GM12878 (cell line): ENCODE data around the gene ARHGEF16. TPM values are rescaled to one million over a fixed set of nuclear protein-coding genes. Genes with fewer than 3 reads are reported as not detected.
A peak's percentile ranks its signal among the peaks of the same experiment; 100 is the strongest.

ENCODE experiments used
- ATAC-seq: fragments of 200-7000 bp; cut with Tn5 transposase; 3 replicates; pipeline ENCODE4 v1.9.1; 2020; ENCODE audit warnings: mild to moderate bottlenecking, moderate library complexity
- BruUV-seq: library from RNA; stranded (reverse); fragments of 400-500 nt; replicated peaks from 2 replicates; lab custom pipeline; 2021; lab: Mats Ljungman, UMichigan
- CTCF ChIA-PET: fragments of 300-600 bp; sonication (Branson Sonifier 250); formaldehyde crosslinking; extraction: SDS; loops from one replicate; lab custom pipeline; 2021; ENCODE audit warnings: inconsistent platforms; lab: Yijun Ruan, JAX
- POLR2A ChIA-PET: fragments of 350-600 bp; formaldehyde crosslinking; extraction: SDS; loops from one replicate; lab custom pipeline; 2021; ENCODE audit warnings: inconsistent platforms; lab: Charles Lee
- RAD21 ChIA-PET: fragments of 300-600 bp; sonication (Branson Sonifier 250); formaldehyde crosslinking; loops from one replicate; lab custom pipeline; 2023; ENCODE audit warnings: antibody characterized with exemption; ENCODE audit not compliant: unreplicated experiment; lab: Charles Lee
- SMC1A ChIA-PET: fragments of 300-600 bp; sonication (Branson Sonifier 250); formaldehyde crosslinking; loops from one replicate; lab custom pipeline; 2023; ENCODE audit not compliant: unreplicated experiment, uncharacterized antibody; lab: Charles Lee
- DNase-seq: peaks from one replicate; pipeline ENCODE4 v3.0.0-alpha.2; 2011; ENCODE audit warnings: low read depth, low spot score
- FAIRE-seq: peaks from 3 replicates; lab custom pipeline; 2011; peaks lifted over from hg19 to GRCh38; lab: Jason Lieb, UNC
- H2AFZ ChIP-seq: 2 replicates; pipeline ENCODE4 v1.6.0; 2011; ENCODE audit warnings: low read depth, low read length, control low read depth; ENCODE audit not compliant: control insufficient read depth
- H3K27ac ChIP-seq: 2 replicates; pipeline ENCODE4 v1.5.1; 2011; ENCODE audit warnings: control low read depth; ENCODE audit not compliant: control insufficient read depth, insufficient read depth
- H3K27me3 ChIP-seq, 2 experiments: replicated peaks in 1 of 2; 2 replicates each; pipeline versions ENCODE4 v1.6.0 to v1.6.1; 2011; ENCODE audit warnings: low read length in 1 of 2; ENCODE audit not compliant: control insufficient read depth in 2 of 2, insufficient read depth in 2 of 2
- H3K36me3 ChIP-seq, 2 experiments: 2 replicates each; pipeline ENCODE4 v1.5.1; 2011; ENCODE audit warnings: low read length in 1 of 2; ENCODE audit not compliant: control insufficient read depth in 2 of 2, insufficient read depth in 2 of 2
- H3K4me1 ChIP-seq: 2 replicates; pipeline ENCODE4 v1.6.1; 2011; ENCODE audit warnings: mild to moderate bottlenecking, low read length, moderate library complexity, mixed read lengths; ENCODE audit not compliant: control insufficient read depth, insufficient read depth
- H3K4me2 ChIP-seq: 2 replicates; pipeline ENCODE4 v1.6.0; 2011; ENCODE audit warnings: control low read depth; ENCODE audit not compliant: control insufficient read depth, insufficient read depth
- H3K4me3 ChIP-seq: fragments of 200-600 bp; sonication (generic); 2 replicates; pipeline ENCODE4 v1.5.1; 2016
- H3K79me2 ChIP-seq: 2 replicates; pipeline ENCODE4 v1.6.0; 2011; ENCODE audit warnings: low read length; ENCODE audit not compliant: control insufficient read depth, insufficient read depth
- H3K9ac ChIP-seq: 2 replicates; pipeline ENCODE4 v1.8.0; 2011; ENCODE audit warnings: low read length, control low read depth, mixed read lengths; ENCODE audit not compliant: control insufficient read depth, insufficient read depth
- H3K9me3 ChIP-seq: replicated peaks from 3 replicates; pipeline ENCODE4 v1.5.1; 2011; ENCODE audit warnings: mild to moderate bottlenecking, low read length; ENCODE audit not compliant: control insufficient read depth, insufficient read depth
- H4K20me1 ChIP-seq: 2 replicates; pipeline ENCODE4 v1.6.0; 2011; ENCODE audit not compliant: control insufficient read depth, insufficient read depth
- CTCF ChIP-seq, 3 experiments: IDR thresholded peaks in 2 of 3; conservative IDR thresholded peaks in 1 of 3; 2 replicates each; pipeline ENCODE4 v1.5.1; 2011; ENCODE audit warnings: low read depth in 3 of 3, low read length in 3 of 3, mild to moderate bottlenecking in 3 of 3, control low read depth in 2 of 3, moderate library complexity in 2 of 3, inconsistent platforms in 1 of 3, mixed read lengths in 1 of 3; ENCODE audit not compliant: control insufficient read depth in 2 of 3, insufficient read depth in 1 of 3; ENCODE audit errors: extremely low read depth in 1 of 3
- STAT1 ChIP-seq: fragments of 450-650 bp; conservative IDR thresholded peaks from 2 replicates; pipeline ENCODE4 v1.6.1; 2014; ENCODE audit warnings: antibody characterized with exemption, mild to moderate bottlenecking
- WRNIP1 ChIP-seq: IDR thresholded peaks from 2 replicates; pipeline ENCODE4 v1.6.1; 2011; ENCODE audit warnings: low read depth, low read length, improper control_type of control experiment, borderline replicate concordance
- WGBS: methylation state at CpG from one replicate; pipeline ENCODE4 v1.1.6; 2016; ENCODE audit warnings: low lambda C conversion rate; ENCODE audit not compliant: insufficient replicate concordance, insufficient coverage; ENCODE audit errors: missing lambda C conversion rate; 5-methylcytosine and 5-hydroxymethylcytosine counted together
- in situ Hi-C: fragments of 300-500 bp; cut with MboI; formaldehyde crosslinking; loops from 9 replicates; pipeline ENCODE4 v1.14.3; 2018; ENCODE audit warnings: mixed read lengths
- intact Hi-C: fragments of 100-400 bp; cut with micrococcal nuclease; formaldehyde crosslinking; loops from one replicate; pipeline ENCODE4 v1.14.2; 2022; ENCODE audit not compliant: unreplicated experiment
- polyA plus RNA-seq, 11 experiments: library from polyadenylated mRNA; depleted of rRNA in 4 of 11; unstranded in 6 of 11; stranded (reverse) in 5 of 11; fragments of >200 nt; fragmentation: Nextera tagmentation in 4 of 11; fragmentation: Illumina TruSeq in 1 of 11; extraction: Ambion mirVana in 4 of 11; extraction: Trizol in 1 of 11; gene quantifications; 1 replicate in 1 of 11; 2 replicates in 10 of 11; pipeline versions ENCODE4 v1.2.1 to v1.2.3, GENCODE V29; 2011 to 2016; ENCODE audit warnings: inconsistent platforms in 2 of 11, missing spikeins in 2 of 11, low read depth in 1 of 11
- total RNA-seq, 4 experiments: library from RNA; depleted of rRNA in 3 of 4; stranded (reverse); fragments of >200 nt in 3 of 4; fragmentation: Illumina TruSeq in 1 of 4; extraction: Trizol in 1 of 4; gene quantifications; 2 replicates each; pipeline versions ENCODE4 v1.2.1 to v1.2.3, GENCODE V29; 2013 to 2021
- TF ChIP-seq, protein P1 (sequence below): fragments of 450-650 bp; IDR thresholded peaks from 2 replicates; pipeline ENCODE4 v1.6.1; 2017; ENCODE audit warnings: mild to moderate bottlenecking, low read depth, inconsistent platforms; ENCODE audit not compliant: poor library complexity, severe bottlenecking

Gene ARHGEF16
- total and polyA plus RNA-seq, 10 of the 15 experiments (the other 5 are each of a cell fraction or from before 2014, with no cell fraction given), result not detected

DNA sequence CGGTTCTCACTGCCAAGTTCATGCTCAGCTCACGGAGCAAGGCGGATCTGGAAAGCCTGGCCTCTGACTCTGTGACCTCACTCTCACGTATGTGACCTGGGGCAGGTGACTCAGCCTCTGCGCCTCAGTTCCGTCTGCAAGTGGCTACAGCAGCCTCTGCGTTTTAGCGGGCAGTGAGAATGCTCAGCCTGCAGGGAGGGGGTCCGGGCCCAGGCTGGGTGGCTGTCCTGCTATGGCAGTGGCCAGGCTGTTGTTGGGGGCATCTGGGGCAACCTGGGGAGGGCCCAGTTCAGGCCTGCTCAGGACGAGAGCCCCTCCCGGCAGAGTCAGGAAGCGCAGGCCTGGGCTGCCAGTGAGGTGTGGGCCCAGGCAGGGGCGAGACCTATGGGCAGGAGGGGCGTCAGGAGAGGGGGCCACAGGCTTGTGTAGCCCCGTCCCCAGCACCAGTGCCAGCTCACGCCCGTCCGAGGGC is 27.9 kb downstream of the ARHGEF16 start:
- in situ Hi-C loops, result loop anchor here (10.0 kb wide), 1 partner anchor 142 kb away; the partner anchor contains the start of gene TPRG1L
- Histone ChIP-seq H2AFZ (no peak overlapping the region), H3K4me1 (no peaks in the 10 kb centered on the region), H3K9ac (no peak overlapping the region), H3K27me3 (no peaks in the 10 kb centered on the region), H3K4me2 (no peak overlapping the region), H3K79me2 (no peaks in the 10 kb centered on the region), H3K36me3 (no peaks in the 10 kb centered on the region), H3K4me3 (no peak overlapping the region), H4K20me1 (no peaks in the 10 kb centered on the region), H3K27ac (no peak overlapping the region), H3K9me3 (no peaks in the 10 kb centered on the region)
- BruUV-seq, result no TSS peak
- peak; percentile 76 for ATAC-seq
- SMC1A ChIA-PET, result no interaction called here
- CTCF ChIA-PET, result interaction anchor here (1.2 kb wide), 1 partner anchor 30 kb away, joined by 5 read pairs; no protein-coding TSS in a partner anchor
- RAD21 ChIA-PET, result no interaction called here
- no peak for FAIRE-seq
- no peak for DNase-seq
- intact Hi-C loops, result no loop called here
- TF ChIP-seq STAT1 (no peak), CTCF (IDR thresholded peaks at IDR 0.05 in 2 of 3, conservative IDR thresholded peaks at IDR 0.05 in 1 of 3; ENCODE audit: control insufficient read depth in 2 of 3, extremely low read depth in 1 of 3, insufficient read depth in 1 of 3, low read depth in 3 of 3, low read length in 3 of 3) (peak; percentile 9 to 39 (median 21); a peak in 3 of 6 replicates), WRNIP1 (no peak)
- TF ChIP-seq, protein P1, sequence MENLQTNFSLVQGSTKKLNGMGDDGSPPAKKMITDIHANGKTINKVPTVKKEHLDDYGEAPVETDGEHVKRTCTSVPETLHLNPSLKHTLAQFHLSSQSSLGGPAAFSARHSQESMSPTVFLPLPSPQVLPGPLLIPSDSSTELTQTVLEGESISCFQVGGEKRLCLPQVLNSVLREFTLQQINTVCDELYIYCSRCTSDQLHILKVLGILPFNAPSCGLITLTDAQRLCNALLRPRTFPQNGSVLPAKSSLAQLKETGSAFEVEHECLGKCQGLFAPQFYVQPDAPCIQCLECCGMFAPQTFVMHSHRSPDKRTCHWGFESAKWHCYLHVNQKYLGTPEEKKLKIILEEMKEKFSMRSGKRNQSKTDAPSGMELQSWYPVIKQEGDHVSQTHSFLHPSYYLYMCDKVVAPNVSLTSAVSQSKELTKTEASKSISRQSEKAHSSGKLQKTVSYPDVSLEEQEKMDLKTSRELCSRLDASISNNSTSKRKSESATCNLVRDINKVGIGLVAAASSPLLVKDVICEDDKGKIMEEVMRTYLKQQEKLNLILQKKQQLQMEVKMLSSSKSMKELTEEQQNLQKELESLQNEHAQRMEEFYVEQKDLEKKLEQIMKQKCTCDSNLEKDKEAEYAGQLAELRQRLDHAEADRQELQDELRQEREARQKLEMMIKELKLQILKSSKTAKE, result no peak
- WGBS, result 5% methylated on average over 18 of the region's 18 CpGs
- POLR2A ChIA-PET, result no interaction called here
